ENCODE measurements around the gene PIGK. TPM values are rescaled to one million over a fixed set of nuclear protein-coding genes. Genes with fewer than 3 reads are reported as not detected.

Gene PIGK
- total RNA-seq, 1 donor = 34.3 TPM

GRCh38 chr1:77065693-77066342, 153.4 kb downstream of the PIGK start:
- H3K4me3 ChIP-seq (ENCODE audit: low read depth, low read length) = no peak overlapping the region
- no peak for DNase-seq (ENCODE audit: low read depth)
- TF ChIP-seq, protein P1, sequence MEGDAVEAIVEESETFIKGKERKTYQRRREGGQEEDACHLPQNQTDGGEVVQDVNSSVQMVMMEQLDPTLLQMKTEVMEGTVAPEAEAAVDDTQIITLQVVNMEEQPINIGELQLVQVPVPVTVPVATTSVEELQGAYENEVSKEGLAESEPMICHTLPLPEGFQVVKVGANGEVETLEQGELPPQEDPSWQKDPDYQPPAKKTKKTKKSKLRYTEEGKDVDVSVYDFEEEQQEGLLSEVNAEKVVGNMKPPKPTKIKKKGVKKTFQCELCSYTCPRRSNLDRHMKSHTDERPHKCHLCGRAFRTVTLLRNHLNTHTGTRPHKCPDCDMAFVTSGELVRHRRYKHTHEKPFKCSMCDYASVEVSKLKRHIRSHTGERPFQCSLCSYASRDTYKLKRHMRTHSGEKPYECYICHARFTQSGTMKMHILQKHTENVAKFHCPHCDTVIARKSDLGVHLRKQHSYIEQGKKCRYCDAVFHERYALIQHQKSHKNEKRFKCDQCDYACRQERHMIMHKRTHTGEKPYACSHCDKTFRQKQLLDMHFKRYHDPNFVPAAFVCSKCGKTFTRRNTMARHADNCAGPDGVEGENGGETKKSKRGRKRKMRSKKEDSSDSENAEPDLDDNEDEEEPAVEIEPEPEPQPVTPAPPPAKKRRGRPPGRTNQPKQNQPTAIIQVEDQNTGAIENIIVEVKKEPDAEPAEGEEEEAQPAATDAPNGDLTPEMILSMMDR (IDR thresholded peaks at IDR 0.05; ENCODE audit: insufficient read depth, low read length) = no peak

DNA sequence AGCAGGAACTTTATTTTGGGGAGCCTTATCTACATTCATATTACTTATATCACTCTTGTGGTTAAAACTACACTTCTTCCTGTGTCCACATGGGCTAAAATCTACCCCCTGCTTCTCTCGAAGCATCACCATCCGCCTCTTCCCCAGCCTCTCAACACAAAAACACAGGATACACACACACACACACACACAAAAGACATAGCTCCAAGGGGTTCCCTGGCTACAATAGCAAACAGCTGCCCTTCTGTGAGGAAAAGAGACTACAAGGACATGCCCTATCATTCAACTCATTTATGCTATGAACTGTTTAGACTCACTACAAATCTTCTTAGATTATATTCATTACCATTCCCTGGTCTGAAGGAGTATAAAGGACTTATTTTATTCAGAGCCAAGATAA, 155.0 kb downstream of the PIGK start:
- H3K4me3 ChIP-seq (ENCODE audit: low read depth, low read length) = no peak overlapping the region
- DNase-seq (ENCODE audit: low read depth) = no peak
- TF ChIP-seq, protein P1 (IDR thresholded peaks at IDR 0.05; ENCODE audit: insufficient read depth, low read length) = no peak

DNA sequence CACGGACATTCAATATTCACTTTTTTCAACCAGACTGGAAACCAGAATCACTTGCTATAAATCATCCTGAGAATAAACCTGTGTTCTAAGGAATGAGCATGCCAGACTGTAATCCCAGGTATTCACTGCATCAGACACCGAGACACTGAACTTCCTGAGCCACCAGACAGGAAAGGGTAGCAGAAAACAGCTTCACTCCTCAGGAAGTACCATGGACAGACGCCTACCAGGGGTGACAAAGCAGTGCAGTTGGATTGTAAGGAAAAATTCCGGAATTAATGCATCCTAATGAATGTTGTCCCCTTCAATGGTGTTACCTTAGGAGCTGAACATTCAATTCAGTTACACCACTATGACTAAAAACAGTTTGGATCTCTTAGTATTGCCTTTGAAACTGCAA, 156.1 kb downstream of the PIGK start:
- H3K4me3 ChIP-seq (ENCODE audit: low read depth, low read length) = no peak overlapping the region
- no peak for DNase-seq (ENCODE audit: low read depth)
- TF ChIP-seq, protein P1 (IDR thresholded peaks at IDR 0.05; ENCODE audit: insufficient read depth, low read length) = no peak

DNA sequence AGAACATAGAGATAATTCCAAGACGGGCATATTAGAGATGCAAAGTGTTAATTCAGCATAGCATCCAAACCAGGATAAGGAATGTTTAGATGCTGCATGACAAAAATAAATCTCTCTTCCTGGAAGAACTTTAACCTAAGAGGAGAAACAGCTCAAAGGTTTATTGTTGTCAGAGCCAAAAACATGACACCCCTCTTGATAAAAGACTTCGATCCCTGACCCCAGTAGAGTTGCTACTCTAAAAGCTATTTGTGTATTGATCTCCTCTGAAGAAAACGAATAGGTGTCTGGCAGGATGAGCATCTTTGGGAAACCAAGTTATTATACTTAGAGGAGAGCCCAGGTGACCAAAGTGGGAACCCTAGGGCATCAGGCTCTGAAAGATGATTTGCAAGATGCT, 158.1 kb downstream of the PIGK start:
- TF ChIP-seq, protein P1 (IDR thresholded peaks at IDR 0.05; ENCODE audit: insufficient read depth, low read length) = no peak
- H3K4me3 ChIP-seq (ENCODE audit: low read depth, low read length) = no peak overlapping the region
- no peak for DNase-seq (ENCODE audit: low read depth)

DNA sequence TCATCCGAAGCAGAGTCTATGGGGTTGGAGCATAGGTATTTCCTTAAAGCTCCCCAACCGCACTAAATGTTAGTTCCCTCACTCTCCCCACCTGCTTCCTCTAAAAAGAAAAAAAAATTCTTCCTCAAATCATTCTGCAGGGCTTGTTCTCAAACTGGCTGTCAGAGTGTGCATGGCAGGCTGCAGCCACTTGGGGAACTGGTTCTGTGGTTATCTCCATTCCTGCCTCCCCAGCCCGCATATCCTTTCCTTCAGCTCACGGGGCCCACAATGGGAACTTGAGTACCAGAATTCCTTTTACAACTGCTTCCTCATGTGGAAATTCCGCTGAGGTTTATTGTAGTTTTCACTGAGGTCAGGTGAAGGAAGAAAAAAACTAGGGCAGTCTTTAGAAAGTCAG, 159.2 kb downstream of the PIGK start:
- TF ChIP-seq, protein P1 (IDR thresholded peaks at IDR 0.05; ENCODE audit: insufficient read depth, low read length) = no peak
- DNase-seq (ENCODE audit: low read depth) = no peak
- no peak overlapping the region for H3K4me3 ChIP-seq (ENCODE audit: low read depth, low read length)

DNA sequence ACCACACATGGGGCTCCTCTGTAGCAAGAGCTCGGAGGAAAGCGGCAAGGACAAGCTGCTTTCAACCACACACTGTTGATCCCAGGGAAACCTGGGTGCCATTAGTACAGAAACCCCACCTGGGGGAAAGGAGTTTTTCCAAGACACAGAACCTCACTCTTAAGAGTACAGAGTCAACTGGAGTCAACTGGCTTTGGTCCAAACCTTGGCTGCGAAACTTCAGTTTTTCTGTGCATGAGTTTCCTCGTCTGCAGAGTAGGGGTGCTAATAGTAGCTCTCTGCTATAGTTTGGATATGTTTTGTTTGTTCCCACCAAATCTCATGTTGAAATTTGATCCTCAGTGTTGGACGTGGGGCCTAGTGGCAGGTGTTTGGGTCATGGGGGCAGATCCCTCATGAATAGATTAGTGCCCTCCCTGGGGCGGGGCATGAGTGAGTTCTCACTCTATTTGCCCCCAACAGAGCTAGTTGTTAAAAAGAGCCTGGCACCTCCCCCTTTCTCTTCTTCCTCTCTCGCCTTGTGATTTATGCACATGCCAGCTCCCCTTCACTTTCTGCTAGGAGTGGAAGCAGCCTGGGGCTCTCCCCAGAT, 161.1 kb downstream of the PIGK start:
- no peak overlapping the region for H3K4me3 ChIP-seq (ENCODE audit: low read depth, low read length)
- DNase-seq (ENCODE audit: low read depth) = no peak
- TF ChIP-seq, protein P1 (IDR thresholded peaks at IDR 0.05; ENCODE audit: insufficient read depth, low read length) = no peak
